ENCODE measurements around the gene DNAJB5. TPM values are rescaled to one million over a fixed set of nuclear protein-coding genes. Genes with fewer than 3 reads are reported as not detected.

The DNAJB5 gene
- total RNA-seq, 2 donors from 2014 or later, result 19.8 to 40.1 TPM

DNA sequence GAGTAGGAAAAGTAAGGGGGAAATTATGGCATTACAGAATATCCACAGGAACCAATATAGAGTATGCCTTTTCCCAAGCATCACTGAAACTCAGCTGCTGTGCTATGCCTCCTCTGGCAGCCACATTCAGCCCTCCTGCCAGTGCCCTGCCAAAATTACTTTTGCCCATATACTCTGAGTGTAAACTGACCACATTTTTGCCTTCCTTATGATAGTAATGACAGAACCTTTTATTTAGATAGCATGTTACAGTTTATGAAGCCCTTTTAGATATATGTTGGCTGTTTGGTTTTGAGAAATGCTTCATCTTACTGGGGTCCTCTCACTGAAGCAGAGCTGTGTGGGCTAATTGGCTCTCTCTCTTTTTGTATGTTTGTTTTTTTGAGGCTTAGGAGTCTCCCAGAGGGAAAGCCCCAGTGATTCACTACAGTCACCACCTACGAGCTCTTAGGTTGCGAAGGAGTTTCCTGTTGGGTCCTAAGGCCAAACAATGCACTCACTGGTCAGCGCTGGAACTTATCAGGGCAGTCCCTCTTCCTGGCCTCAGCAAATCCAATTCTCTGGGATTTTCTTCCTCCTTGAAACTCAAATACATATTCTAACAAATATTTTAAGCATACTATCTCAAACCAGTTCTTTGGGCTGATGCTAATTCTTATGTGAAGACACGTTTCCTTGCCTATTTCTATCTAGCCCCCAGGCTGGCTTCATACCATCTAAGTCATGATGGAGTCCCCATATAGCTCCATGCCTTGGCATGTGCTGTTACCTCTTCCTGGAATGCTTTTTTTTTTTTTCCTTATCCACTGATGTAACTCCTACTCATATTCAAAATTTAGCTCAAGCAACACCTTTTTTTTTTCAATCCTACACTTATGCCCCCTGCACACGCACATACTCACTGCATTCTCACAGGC lies 27.7 kb upstream of the DNAJB5 start:
- H3K4me3 Mint-ChIP-seq, result no peak overlapping the region
- peaks cover 26% of the 10 kb centered on the region for H3K27me3 ChIP-seq (ENCODE audit: control insufficient read depth, insufficient read depth, low read length, poor library complexity, severe bottlenecking)

DNA sequence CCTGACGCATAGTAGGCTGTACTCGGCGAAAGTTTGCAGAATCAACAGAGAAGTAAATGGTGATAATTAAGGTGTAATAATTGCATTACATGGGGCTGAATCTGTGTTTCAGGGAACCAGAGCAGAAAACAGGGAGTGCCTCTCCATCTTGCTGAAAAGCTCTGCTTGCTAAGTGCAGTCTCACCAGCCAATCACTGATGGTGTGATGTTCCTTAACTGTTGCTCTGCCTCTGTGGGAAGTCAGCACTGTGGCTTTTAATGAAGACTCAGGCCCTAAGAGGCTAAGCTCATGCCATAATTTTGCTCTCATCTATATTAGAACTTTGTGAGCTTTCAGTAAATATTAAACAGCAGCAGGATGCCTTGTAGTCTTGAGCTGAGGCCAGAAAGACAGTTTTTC lies 27.0 kb upstream of the DNAJB5 start:
- Histone ChIP-seq H3K9me3 (ENCODE audit: control insufficient read depth, low read length) (no peaks in the 10 kb centered on the region), H3K27me3 (ENCODE audit: control insufficient read depth, insufficient read depth, low read length, poor library complexity, severe bottlenecking) (peaks cover 19% of the 10 kb centered on the region), H3K27ac (ENCODE audit: low read depth, low read length) (no peak overlapping the region), H3K36me3 (ENCODE audit: control insufficient read depth, insufficient read depth, low read length) (no peaks in the 10 kb centered on the region), H3K9ac (ENCODE audit: extremely low read depth, low read length, poor library complexity, severe bottlenecking) (no peak overlapping the region), H3K4me1 (ENCODE audit: control insufficient read depth, insufficient read depth, low read length) (peaks cover 11% of the 10 kb centered on the region), H3K4me3 (ENCODE audit: low read length) (no peak overlapping the region)
- peaks cover 35% of the 10 kb centered on the region for H3K27me3 Mint-ChIP-seq (ENCODE audit: insufficient read depth)
- peaks cover 23% of the 10 kb centered on the region for H3K4me1 Mint-ChIP-seq
- H3K36me3 Mint-ChIP-seq (ENCODE audit: low read depth), result no peaks in the 10 kb centered on the region
- WGBS, 2 experiments (ENCODE audit: insufficient coverage in 1 of 2, insufficient read length in 1 of 2), result 85 to 96% methylated on average over 3 of the region's 3 CpGs
- no peak overlapping the region for H3K4me3 Mint-ChIP-seq
- H3K9me3 Mint-ChIP-seq, result no peaks in the 10 kb centered on the region
- no peak for DNase-seq
- TF ChIP-seq, protein P1, sequence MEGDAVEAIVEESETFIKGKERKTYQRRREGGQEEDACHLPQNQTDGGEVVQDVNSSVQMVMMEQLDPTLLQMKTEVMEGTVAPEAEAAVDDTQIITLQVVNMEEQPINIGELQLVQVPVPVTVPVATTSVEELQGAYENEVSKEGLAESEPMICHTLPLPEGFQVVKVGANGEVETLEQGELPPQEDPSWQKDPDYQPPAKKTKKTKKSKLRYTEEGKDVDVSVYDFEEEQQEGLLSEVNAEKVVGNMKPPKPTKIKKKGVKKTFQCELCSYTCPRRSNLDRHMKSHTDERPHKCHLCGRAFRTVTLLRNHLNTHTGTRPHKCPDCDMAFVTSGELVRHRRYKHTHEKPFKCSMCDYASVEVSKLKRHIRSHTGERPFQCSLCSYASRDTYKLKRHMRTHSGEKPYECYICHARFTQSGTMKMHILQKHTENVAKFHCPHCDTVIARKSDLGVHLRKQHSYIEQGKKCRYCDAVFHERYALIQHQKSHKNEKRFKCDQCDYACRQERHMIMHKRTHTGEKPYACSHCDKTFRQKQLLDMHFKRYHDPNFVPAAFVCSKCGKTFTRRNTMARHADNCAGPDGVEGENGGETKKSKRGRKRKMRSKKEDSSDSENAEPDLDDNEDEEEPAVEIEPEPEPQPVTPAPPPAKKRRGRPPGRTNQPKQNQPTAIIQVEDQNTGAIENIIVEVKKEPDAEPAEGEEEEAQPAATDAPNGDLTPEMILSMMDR (conservative IDR thresholded peaks at IDR 0.05), result no peak
- H3K27ac Mint-ChIP-seq, result no peak overlapping the region

More for the DNA sequence above, 27.7 kb upstream of the DNAJB5 start:
- Histone ChIP-seq H3K27ac (ENCODE audit: low read depth, low read length) (no peak overlapping the region), H3K4me1 (ENCODE audit: control insufficient read depth, insufficient read depth, low read length) (peaks cover 11% of the 10 kb centered on the region), H3K9ac (ENCODE audit: extremely low read depth, low read length, poor library complexity, severe bottlenecking) (no peak overlapping the region), H3K4me3 (ENCODE audit: low read length) (no peak overlapping the region), H3K9me3 (ENCODE audit: control insufficient read depth, low read length) (no peaks in the 10 kb centered on the region), H3K36me3 (ENCODE audit: control insufficient read depth, insufficient read depth, low read length) (no peaks in the 10 kb centered on the region)
- WGBS, 2 experiments (ENCODE audit: insufficient coverage in 1 of 2, insufficient read length in 1 of 2), result 54 to 68% methylated on average over 5 of the region's 5 CpGs
- H3K9me3 Mint-ChIP-seq, result no peaks in the 10 kb centered on the region
- peaks cover 36% of the 10 kb centered on the region for H3K27me3 Mint-ChIP-seq (ENCODE audit: insufficient read depth)
- no peak overlapping the region for H3K27ac Mint-ChIP-seq
- no peak for DNase-seq
- TF ChIP-seq, protein P1 (conservative IDR thresholded peaks at IDR 0.05), result no peak
- no peaks in the 10 kb centered on the region for H3K36me3 Mint-ChIP-seq (ENCODE audit: low read depth)
- peaks cover 26% of the 10 kb centered on the region for H3K4me1 Mint-ChIP-seq

DNA sequence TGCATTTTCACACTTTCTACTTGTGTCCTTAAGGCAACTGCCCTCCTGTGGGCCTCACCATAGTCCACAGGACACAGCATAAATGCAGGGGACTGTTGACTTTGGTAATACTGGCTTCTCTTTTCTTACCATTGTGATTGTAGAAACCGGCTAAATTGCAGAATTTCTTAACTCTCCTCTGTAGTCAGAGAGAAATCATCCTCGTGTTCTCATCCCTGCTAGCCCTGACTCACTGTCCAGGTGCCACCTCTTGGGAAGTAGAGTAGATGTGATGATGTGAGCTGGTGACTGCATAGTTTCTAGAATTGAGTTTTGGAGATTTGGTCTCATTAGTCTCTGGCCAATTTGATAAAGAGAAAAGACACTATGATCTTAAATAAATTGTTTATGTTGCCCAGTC lies 26.0 kb upstream of the DNAJB5 start:
- Histone ChIP-seq H3K4me3 (ENCODE audit: low read length) (no peak overlapping the region), H3K9ac (ENCODE audit: extremely low read depth, low read length, poor library complexity, severe bottlenecking) (no peak overlapping the region), H3K9me3 (ENCODE audit: control insufficient read depth, low read length) (no peaks in the 10 kb centered on the region), H3K36me3 (ENCODE audit: control insufficient read depth, insufficient read depth, low read length) (no peaks in the 10 kb centered on the region), H3K4me1 (ENCODE audit: control insufficient read depth, insufficient read depth, low read length) (peaks cover 11% of the 10 kb centered on the region), H3K27me3 (ENCODE audit: control insufficient read depth, insufficient read depth, low read length, poor library complexity, severe bottlenecking) (peaks cover 16% of the 10 kb centered on the region), H3K27ac (ENCODE audit: low read depth, low read length) (no peak overlapping the region)
- TF ChIP-seq, protein P1 (conservative IDR thresholded peaks at IDR 0.05), result no peak
- Mint-ChIP-seq H3K4me3 (no peak overlapping the region), H3K36me3 (ENCODE audit: low read depth) (no peaks in the 10 kb centered on the region), H3K27ac (no peak overlapping the region), H3K4me1 (peaks cover 23% of the 10 kb centered on the region), H3K27me3 (ENCODE audit: insufficient read depth) (peaks cover 34% of the 10 kb centered on the region), H3K9me3 (no peaks in the 10 kb centered on the region)
- 83 to 87% methylated on average over 1 to 2 of the region's 2 CpGs for WGBS, 2 experiments (ENCODE audit: insufficient coverage in 1 of 2, insufficient read length in 1 of 2)
- no peak for DNase-seq

Data from endodermal cell (in vitro differentiated cells).